GM21737 (cell line): ENCODE measurements around the gene VIL1.

ENCODE experiments used
- ATAC-seq: cut with Tn5 transposase; IDR thresholded peaks from one replicate; pipeline ENCODE4 v1.9.1; 2021; ENCODE audit warnings: mild to moderate bottlenecking, moderate library complexity; ENCODE audit not compliant: unreplicated experiment

Gene VIL1

DNA sequence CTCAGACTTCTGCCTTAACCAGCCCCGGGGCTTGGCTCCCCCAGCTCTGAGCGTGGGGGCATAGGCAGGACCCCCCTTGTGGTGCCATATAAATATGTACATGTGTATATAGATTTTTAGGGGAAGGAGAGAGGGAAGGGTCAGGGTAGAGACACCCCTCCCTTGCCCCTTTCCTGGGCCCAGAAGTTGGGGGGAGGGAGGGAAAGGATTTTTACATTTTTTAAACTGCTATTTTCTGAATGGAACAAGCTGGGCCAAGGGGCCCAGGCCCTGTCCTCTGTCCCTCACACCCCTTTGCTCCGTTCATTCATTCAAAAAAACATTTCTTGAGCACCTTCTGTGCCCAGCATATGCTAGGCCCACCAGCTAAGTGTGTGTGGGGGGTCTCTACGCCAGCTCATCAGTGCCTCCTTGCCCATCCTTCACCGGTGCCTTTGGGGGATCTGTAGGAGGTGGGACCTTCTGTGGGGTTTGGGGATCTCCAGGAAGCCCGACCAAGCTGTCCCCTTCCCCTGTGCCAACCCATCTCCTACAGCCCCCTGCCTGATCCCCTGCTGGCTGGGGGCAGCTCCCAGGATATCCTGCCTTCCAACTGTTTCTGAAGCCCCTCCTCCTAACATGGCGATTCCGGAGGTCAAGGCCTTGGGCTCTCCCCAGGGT is 13.7 kb upstream of the VIL1 start:
- ATAC-seq = no peak

DNA sequence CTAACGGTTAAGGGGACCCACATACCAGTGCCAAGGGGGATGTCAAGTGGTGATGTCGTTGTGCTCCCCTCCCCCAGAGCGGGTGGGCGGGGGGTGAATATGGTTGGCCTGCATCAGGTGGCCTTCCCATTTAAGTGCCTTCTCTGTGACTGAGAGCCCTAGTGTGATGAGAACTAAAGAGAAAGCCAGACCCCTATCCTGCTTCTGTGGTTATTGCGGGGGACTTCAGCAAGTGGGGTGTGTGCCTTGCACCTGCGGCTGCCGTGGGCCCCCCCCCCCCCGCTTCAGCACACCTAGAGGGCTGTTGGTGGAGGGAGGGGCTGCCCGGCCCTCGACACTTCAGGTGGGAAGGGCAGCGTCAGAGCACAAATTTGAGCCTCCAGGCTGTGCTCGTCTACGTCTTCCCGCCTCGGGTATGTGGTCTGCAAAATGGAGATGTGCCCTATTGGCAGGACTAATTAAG is 13.1 kb upstream of the VIL1 start:
- ATAC-seq = peak; percentile 17

DNA sequence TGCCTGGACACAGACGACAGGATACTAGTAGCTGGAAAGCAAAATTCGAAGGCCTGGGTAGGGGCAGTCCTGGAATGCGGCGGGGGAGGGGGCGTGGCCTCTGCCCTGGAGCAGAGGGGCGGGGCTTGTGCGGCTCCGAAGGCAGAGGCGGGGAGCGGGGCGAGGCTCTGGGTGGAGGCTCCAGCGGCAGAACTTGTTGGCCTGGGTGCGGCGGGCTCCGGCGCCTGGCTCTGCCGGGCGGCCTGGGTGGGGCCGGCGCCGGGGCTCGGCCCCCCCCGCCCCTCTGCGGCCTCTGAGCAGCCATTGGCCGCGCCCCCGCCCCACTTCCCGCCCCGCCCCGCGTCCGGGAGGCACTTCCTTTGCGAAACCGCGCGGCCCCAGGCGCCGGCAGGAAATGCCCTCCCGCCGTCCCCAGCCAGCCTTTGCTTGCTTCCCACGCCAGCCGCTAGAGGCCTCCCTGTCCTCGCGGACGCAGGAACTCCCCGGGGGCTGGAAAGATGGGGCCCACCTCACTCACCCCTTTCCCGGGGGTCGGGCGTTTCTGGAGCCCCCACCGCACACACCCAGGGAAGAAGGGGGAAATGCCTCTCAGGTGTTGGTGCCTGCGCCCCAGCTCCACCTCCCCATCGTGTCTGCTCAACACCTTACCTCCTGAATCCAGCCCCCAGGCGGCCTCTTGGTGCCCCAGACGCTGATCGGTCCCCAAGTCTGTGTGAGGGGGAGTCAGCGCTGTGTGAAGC is 12.5 kb upstream of the VIL1 start:
- ATAC-seq = peak; percentile 73

DNA sequence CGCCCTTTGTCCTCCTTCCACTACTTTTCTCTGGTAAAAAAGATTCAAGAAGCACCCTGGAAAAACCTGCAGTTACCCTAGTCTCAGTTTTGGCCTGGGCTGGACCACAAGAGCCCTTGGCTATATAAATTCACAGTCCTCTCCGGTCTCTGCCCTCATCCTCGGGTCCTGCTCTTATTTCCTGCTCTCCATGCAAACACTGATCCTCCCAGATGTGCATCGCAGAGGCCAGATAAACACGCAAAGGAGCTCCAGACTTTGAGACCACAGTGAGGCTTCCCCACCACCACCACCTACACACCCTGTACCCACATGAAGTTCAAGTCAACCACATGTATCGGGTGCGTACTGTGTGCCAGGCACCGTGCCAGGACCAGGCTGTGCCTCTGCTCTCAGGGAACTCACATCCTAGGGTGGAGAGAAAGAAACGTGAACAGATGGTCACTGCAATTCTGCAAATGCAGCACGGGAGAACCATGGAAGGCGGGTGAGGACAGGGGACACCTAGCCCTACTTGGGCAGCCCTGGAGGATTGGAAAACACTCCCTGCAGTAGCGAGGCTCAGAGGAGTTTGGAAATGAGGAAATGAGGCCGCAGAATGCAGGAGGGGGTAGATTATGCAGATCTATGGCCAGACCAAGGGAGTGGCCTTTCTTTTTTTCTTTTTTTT is 11.8 kb upstream of the VIL1 start:
- no peak for ATAC-seq

DNA sequence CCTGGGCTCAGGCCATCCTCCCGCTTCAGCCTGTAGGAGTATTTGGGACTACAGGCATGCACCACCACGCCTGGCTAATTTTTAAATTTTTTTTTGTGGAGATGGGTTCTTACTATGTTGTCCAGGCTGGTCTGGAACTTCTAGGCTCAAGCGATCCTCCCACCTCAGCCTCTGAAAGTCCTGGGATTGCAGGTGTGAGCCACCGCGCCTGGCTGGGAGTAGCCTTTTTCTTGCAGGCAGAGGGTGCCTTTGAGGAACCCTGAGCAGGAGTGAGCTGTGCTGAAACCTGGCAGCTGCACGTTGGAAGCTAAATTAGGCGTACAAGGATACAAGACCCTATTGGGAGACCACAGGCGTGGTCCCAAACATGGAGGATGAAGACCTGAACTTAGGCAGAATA is 11.2 kb upstream of the VIL1 start:
- ATAC-seq = no peak

DNA sequence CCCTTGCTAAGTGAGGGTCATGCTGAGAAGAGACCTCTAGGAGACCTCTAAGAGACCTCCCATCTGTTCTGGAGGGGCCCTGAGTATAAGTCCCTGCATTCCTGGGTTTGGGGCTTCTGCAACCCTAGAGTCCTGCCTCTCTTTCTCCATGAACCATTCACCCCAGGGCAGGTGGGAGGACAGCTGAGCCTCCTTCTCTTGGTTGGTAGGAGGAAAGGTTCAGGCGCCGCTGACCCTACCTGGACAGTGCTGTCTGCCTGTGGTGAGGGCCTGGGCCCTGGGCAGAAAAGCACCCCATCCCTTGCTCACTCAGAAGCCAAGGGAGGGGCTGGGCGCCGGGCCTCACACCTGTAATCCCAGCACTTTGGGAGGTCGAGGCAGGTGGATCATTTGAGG is 604 bp upstream of the VIL1 start:
- ATAC-seq = no peak

DNA sequence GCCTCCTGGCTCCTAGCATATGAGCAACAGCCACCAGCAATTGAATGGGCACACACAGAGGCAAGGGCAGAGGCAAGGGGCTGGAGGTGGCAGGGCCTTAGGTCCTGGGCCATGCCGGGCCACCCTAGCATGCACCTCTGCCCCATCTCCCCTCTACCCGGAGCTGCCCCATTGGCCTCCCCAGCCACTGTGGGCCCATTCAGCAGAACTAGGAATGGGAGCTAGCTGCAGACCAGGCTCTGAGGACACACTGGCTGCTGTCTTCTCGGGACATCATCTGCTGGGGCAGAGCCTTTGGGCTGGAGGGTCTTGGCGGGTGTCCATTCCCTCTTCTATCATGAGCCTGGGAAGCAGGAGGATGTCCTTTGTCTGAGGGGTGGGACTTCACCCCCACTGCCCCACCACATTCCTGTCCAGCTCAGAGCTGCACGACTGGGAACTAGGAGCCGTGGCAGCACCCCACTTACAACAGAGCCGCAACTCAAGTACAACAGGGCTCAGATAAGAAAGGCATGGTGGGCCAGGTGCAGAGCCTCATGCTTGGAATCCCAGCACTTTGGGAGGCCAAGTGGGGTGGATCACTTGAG is 800 bp downstream of the VIL1 start:
- no peak for ATAC-seq

DNA sequence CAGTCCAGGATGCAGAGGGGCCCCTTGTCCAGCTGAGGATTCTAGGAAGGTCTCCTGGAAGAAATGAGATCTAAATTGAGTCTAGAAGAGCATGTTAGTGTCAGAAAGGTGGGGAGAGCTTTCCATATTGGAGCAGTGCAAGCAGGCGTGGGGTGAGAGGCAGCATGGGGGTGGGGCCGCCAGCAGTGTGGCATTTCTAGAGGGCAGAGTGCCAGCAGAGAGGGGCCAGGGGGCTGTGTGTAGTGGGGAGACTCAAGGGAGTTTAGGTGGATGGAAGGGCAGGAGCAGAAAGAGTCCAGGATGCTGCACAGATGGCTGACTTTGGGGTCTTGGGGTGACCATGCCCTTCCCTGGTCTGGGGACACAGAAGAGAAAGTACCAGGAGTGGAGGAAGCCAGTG is 2.1 kb downstream of the VIL1 start:
- ATAC-seq = no peak

DNA sequence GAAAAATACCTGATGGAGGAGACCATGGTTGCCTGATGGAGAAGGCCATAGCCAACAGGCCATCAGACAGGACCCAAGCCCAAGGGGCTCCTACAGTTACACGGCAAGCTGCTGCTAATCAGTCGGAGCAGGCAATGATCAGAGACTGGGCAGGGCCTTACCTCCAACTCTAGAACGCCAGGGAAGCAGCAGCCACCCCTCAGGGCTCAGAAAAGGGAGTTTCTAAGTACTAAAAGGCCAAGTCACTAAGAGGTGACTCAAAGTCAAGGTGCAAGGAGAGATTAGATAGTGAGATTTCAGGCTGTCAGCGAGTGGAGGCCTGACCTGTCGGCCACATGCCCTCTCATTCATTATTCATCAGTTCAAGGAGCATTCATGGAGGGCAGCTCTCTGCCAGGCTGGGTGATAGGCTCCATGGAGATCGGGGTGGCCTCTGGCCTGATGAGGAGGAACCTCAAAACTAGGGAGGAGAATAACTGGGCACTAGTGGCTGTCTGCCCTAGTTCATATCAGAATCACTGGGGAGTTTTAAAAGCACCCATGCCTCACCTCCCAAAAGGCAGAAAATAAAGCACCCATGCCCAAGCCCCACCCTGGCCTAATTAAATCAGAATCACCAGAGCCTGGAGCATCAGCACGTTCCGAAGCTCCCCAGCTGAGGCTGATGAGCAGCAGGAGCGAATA is 3.6 kb downstream of the VIL1 start:
- ATAC-seq = no peak

DNA sequence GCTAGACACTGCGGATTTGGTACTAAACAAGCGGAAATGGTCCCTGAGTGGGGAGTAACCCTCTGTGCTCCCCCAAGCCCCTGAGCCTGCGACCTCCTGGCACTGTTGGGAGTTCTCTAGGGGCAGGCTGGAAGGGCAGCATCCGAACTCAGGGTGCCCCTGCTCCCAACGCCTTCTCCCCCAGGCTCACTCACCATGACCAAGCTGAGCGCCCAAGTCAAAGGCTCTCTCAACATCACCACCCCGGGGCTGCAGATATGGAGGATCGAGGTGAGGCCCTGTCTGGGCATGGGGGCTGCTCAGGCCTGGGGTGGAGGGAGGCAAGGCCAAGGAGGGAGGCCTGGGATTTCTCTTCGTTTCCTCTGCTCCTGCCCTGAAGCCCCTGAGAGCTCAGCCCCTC is 4.7 kb downstream of the VIL1 start:
- no peak for ATAC-seq

DNA sequence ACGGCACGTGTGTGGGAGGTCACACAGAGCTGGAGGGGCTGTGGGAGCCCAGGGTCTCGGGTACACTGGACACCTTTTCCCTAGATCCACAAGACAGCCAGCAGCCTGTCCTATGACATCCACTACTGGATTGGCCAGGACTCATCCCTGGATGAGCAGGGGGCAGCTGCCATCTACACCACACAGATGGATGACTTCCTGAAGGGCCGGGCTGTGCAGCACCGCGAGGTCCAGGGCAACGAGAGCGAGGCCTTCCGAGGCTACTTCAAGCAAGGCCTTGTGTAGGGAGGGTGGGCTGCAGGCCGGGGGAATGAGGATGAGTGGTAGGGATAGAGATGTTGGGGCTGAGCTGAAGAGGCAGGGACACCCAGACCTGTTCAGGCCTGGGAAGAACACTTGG is 6.6 kb downstream of the VIL1 start:
- ATAC-seq = no peak

DNA sequence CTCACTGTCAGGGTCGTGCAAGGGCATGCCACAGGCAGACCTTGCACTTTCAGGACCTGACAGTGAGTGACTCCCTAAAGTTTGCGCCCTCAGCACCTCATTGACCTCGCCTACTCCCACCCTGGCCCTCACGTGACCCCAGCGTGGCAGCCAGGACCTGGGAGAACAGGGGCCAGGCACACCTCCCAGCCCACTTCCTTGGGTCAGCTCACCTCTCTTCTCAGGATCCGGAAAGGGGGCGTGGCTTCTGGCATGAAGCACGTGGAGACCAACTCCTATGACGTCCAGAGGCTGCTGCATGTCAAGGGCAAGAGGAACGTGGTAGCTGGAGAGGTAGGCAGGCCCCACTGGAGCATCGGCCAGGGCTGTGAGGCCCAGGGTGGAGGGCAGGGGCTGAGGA is 8.8 kb downstream of the VIL1 start:
- ATAC-seq = no peak

DNA sequence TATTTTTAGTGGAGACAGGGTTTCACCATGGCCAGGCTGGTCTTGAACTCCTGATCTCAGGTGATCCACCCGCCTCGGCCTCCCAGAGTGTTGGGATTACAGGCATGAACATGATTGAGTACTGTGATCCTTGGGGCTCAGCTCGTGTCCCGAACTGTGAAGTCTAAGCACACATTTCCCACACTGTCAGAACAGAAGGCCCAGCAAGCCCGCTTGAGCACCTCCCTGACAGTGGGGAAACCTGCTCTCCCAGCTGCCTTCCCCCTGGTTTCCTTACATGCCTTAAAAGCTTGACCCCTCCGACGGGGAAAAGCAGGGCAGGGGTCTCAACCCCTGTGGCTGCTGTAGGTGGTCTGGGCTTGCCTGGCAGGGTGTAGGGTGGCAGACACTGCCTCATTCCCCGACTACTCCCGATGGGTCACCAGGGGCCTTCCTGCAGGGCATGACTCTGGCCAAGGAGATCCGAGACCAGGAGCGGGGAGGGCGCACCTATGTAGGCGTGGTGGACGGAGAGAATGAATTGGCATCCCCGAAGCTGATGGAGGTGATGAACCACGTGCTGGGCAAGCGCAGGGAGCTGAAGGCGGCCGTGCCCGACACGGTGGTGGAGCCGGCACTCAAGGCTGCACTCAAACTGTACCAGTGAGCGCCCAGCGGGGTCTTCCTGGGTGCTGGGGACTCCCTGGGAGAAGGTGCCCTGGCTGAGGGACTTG is 10.1 kb downstream of the VIL1 start:
- no peak for ATAC-seq

DNA sequence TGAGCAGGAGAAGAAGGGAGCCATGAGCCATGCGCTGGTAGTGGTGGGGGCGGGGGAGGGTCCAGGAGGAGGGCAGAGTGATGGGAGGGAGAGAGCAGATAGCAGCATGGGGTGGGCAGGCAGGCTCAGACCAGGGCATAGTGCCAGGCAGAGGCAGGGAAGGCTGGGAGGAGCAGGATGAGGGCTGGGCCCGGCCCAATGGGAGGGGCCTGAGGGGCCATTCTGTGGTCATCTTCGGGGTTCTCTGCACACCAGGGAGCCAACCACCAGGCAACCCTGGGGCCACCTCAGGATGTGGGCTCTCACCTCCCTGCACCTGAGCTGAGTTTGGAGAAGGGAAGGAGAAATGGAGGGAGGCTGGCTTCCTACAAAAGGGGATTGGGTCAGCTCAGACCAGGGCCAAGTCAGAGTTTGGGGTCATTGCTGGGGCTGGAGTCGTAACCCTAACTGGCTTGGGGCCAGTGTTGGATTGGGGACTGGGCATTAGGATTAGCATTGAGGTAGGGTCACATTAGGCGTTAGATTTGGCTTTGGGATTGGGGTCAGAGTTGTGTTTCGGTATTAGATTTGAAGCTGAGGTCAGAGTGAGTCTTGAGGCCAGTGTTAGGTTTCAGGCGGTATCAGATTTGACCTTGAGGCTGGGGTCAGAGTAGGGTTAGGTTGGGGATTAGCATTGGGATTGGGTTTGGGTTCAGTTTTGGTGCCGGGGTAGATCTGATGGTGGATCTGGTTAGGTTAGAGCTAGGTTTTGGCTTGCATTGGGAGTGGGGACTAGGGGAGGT is 11.2 kb downstream of the VIL1 start:
- no peak for ATAC-seq

DNA sequence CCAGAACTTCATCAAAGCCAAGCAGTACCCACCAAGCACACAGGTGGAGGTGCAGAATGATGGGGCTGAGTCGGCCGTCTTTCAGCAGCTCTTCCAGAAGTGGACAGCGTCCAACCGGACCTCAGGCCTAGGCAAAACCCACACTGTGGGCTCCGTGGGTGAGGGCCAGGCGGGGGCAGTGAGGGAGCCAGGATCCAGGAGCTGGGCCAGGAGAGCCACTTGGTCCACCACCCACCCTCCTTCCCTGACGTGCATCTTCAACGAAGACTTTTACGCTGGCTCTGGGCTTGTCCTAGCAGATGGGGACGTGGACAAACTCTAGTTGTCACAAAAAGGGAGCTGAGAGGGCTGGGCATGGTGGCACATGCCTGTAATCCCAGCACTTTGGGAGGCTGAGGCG is 11.8 kb downstream of the VIL1 start:
- no peak for ATAC-seq

DNA sequence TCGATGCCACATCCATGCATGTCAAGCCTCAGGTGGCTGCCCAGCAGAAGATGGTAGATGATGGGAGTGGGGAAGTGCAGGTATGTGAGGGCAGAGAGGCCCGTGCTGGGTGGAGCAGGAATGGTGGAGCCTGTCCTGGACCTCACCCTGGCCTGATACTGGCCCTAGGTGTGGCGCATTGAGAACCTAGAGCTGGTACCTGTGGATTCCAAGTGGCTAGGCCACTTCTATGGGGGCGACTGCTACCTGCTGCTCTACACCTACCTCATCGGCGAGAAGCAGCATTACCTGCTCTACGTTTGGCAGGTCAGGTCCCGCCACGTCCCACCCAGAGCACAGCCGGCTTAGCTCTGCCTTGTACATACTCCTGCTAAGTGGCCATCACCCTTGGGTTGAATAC is 13.0 kb downstream of the VIL1 start:
- ATAC-seq = no peak

DNA sequence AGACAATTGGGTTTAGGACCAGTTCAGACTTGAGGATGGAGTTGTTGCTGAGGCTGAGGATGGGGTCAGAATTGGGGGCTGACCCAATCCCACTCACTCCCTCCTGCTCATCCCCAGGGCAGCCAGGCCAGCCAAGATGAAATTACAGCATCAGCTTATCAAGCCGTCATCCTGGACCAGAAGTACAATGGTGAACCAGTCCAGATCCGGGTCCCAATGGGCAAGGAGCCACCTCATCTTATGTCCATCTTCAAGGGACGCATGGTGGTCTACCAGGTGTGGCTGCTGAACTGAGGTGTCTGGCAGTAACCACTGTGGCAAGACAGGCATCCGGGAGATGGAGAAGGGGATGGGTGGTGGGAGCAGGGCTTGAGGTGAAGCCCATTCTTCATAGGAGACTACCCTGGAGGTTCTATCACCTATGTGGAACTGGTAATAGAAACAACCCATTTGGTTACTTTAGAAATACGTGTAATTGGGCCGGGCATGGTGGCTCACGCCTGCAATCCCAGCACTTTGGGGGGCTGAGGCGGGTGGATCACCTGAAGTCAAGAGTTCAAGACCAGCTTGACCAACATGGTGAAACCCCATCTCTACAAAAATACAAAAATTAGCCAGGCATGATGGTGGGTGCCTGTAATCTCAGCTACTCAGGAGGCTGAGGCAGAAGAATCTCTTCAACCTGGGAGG is 13.9 kb downstream of the VIL1 start:
- ATAC-seq = no peak

DNA sequence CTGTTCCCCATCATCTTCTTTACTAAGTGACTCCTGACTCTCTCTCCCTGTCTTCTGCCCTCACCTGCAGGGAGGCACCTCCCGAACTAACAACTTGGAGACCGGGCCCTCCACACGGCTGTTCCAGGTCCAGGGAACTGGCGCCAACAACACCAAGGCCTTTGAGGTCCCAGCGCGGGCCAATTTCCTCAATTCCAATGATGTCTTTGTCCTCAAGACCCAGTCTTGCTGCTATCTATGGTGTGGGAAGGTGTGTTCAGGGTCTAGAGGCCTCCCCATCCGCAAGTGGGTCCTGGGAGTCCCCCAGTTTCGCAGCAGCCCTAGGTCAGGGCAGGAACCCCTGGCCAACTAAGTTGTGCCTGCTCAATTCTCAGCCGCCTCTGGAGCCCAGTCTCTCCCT is 15.5 kb downstream of the VIL1 start:
- ATAC-seq = no peak
